Activated T-helper 2 cell treated with anti-CD3 and anti-CD28 coated beads, Interferon-gamma antibody, Interleukin-2, Interleukin-4, amounts not matched to agents 10 μg/mL and 5 μg/mL and 100 μg/mL, durations not matched to agents 14 hours and 24 hours and 36 hours (primary cell): ENCODE data around the gene ZNF492. TPM values are rescaled to one million over a fixed set of nuclear protein-coding genes. Genes with fewer than 3 reads are reported as not detected.

ENCODE experiments used
- total RNA-seq: library from RNA; stranded (reverse); gene quantifications from 2 replicates; pipeline ENCODE4 v1.2.3, GENCODE V29; 2022

The ZNF492 gene
- total RNA-seq, 1 donor from 2014 or later = 0.07 TPM

Other genes starting within 250 kb of the ZNF492 start
- not detected in 2 replicates for gene ZNF98, start 212.0 kb upstream of the ZNF492 start, total RNA-seq
- gene ZNF99, start 149.8 kb downstream of the ZNF492 start, total RNA-seq = not detected in 2 replicates
- not detected in 2 replicates for gene ZNF723, start 198.0 kb downstream of the ZNF492 start, total RNA-seq